ENCODE data around the gene DST. TPM values are rescaled to one million over a fixed set of nuclear protein-coding genes. Genes with fewer than 3 reads are reported as not detected.
"Not testable (repeated sequence)": the region's sequence is repeated elsewhere in the genome, so short reads cannot be mapped to it uniquely, and the experiment has no call there.

DST gene
- total RNA-seq, 1 donor from 2014 or later = 6.0 TPM

GRCh38 chr6:56572788-56573471 lies 69.8 kb downstream of the DST start:
- Mint-ChIP-seq H3K9me3 (no peaks in the 10 kb centered on the region), H3K36me3 (ENCODE audit: low read depth) (no peaks in the 10 kb centered on the region), H3K27me3 (ENCODE audit: insufficient read depth) (no peaks in the 10 kb centered on the region), H3K27ac (no peak overlapping the region), H3K4me1 (ENCODE audit: low read depth) (no peaks in the 10 kb centered on the region), H3K4me3 (no peak overlapping the region)
- intact Hi-C loops (cut with micrococcal nuclease) = no loop called here
- DNase-seq (ENCODE audit: low spot score) = no peak

GRCh38 chr6:56571605-56572004 lies 71.1 kb downstream of the DST start:
- DNase-seq (ENCODE audit: low spot score) = no peak
- H3K4me1 Mint-ChIP-seq (ENCODE audit: low read depth) = no peaks in the 10 kb centered on the region
- H3K9me3 Mint-ChIP-seq = no peaks in the 10 kb centered on the region
- H3K36me3 Mint-ChIP-seq (ENCODE audit: low read depth) = no peaks in the 10 kb centered on the region
- H3K27me3 Mint-ChIP-seq (ENCODE audit: insufficient read depth) = peaks cover 2% of the 10 kb centered on the region
- intact Hi-C loops (cut with micrococcal nuclease) = no loop called here
- no peak overlapping the region for H3K4me3 Mint-ChIP-seq
- no peak overlapping the region for H3K27ac Mint-ChIP-seq

DNA sequence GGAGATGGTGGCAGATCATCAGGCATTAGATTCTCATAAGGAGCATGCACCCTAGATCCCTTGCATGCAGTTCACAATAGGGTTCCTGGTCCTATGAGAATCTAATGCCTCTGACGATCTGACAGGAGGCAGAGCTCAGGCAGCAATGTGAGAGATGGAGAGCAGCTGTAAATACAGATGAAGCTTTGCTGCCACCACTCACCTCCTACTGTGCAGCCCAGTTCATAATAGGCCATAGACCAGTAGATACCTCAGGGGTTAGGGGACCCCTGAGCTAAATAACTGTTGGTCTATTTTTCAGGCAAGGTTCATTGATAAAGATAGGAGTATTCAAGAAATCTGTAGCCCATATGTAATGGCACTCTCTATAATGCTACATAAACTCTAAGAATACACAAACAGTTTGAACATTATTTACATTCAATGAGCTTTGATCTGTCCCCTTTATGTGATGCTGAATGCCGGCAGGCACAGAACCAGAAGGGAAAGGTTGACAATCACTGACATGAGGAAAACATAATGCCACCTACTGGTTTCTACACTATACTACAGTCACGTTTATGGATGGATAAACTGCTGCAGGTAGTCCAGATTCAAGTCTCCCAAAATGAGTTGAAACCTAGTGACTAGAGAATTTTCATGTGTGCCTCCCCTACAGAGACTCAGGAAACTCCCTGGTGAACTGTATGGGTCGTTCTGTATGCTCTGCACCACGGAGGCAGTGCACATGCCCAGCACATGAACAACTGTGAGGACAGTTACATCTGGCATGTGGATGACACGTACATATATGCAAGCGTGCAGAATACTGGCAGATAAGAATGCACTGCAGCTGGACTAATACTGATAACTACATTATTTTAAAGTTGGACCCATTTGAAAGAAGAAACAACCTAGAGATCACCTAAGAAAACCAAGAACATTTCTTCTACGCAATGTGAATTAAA lies 72.0 kb downstream of the DST start:
- Mint-ChIP-seq H3K4me3 (no peak overlapping the region), H3K9me3 (no peaks in the 10 kb centered on the region), H3K4me1 (ENCODE audit: low read depth) (no peaks in the 10 kb centered on the region), H3K27ac (no peak overlapping the region), H3K27me3 (ENCODE audit: insufficient read depth) (peaks cover 2% of the 10 kb centered on the region), H3K36me3 (ENCODE audit: low read depth) (no peaks in the 10 kb centered on the region)
- intact Hi-C loops (cut with micrococcal nuclease) = loop anchor here (1.0 kb wide), 2 partner anchors 23 to 211 kb away; no protein-coding TSS in a partner anchor
- no peak for DNase-seq (ENCODE audit: low spot score)

DNA sequence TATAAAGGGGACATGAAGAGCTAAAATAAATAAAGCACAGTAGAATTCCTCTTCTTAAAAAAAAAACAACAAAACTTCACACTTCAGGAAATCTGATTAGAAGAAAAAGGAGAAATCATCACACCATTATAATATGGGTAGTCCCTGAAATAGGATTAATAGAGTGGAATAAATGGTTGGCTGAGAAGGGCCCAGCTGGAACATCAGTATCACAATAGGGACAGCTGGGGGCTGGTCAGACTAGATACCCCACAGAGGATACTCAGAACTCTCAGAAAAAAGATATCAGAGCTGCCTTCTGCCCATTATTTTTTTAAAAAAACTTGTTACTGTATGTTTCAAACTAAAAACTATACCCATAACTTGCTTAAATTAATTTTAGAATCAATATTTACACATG lies 75.2 kb downstream of the DST start:
- H3K27ac Mint-ChIP-seq = no peak overlapping the region
- intact Hi-C loops (cut with micrococcal nuclease) = no loop called here
- peaks cover 2% of the 10 kb centered on the region for H3K27me3 Mint-ChIP-seq (ENCODE audit: insufficient read depth)
- no peaks in the 10 kb centered on the region for H3K4me1 Mint-ChIP-seq (ENCODE audit: low read depth)
- no peaks in the 10 kb centered on the region for H3K36me3 Mint-ChIP-seq (ENCODE audit: low read depth)
- no peaks in the 10 kb centered on the region for H3K9me3 Mint-ChIP-seq
- no peak overlapping the region for H3K4me3 Mint-ChIP-seq
- DNase-seq (ENCODE audit: low spot score) = no peak

- DNase-seq (ENCODE audit: low spot score); H3K4me3 Mint-ChIP-seq; H3K9me3 Mint-ChIP-seq; intact Hi-C loops (cut with micrococcal nuclease); H3K36me3 Mint-ChIP-seq (ENCODE audit: low read depth); H3K27me3 Mint-ChIP-seq (ENCODE audit: insufficient read depth); H3K4me1 Mint-ChIP-seq (ENCODE audit: low read depth); H3K27ac Mint-ChIP-seq: not testable (repeated sequence)
Observed at GRCh38 chr6:56562730-56563129, 80.0 kb downstream of the DST start.

GRCh38 chr6:56556751-56557540 lies 85.7 kb downstream of the DST start:
- Mint-ChIP-seq H3K27ac (no peak overlapping the region), H3K4me1 (ENCODE audit: low read depth) (no peaks in the 10 kb centered on the region), H3K27me3 (ENCODE audit: insufficient read depth) (peaks cover 5% of the 10 kb centered on the region), H3K36me3 (ENCODE audit: low read depth) (no peaks in the 10 kb centered on the region), H3K4me3 (no peak overlapping the region), H3K9me3 (no peaks in the 10 kb centered on the region)
- intact Hi-C loops (cut with micrococcal nuclease) = no loop called here
- DNase-seq (ENCODE audit: low spot score) = no peak

DNA sequence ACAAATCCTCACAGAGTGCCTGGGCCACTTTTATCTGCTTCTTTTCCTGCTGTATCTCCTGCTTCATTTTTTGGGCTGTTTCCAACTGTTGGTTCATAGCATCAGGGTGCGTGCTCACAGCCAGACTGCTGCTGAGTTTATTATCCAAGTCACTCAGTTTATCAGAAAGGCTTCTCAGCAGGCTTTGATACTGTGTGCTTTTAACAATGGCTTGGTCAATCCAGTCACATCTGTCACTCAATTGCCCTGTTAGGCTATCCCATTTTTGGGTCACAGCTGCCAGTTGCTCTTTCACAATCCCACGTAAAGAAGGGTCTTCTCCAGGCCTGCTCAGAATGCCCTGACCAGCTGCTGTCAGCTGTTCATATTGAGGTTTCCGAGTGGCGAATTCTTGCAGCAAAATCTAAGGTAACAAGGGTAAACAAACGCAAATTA lies 87.2 kb downstream of the DST start:
- intact Hi-C loops (cut with micrococcal nuclease) = no loop called here
- no peaks in the 10 kb centered on the region for H3K4me1 Mint-ChIP-seq (ENCODE audit: low read depth)
- no peak overlapping the region for H3K27ac Mint-ChIP-seq
- DNase-seq (ENCODE audit: low spot score) = no peak
- H3K27me3 Mint-ChIP-seq (ENCODE audit: insufficient read depth) = peaks cover 7% of the 10 kb centered on the region
- no peaks in the 10 kb centered on the region for H3K9me3 Mint-ChIP-seq
- H3K36me3 Mint-ChIP-seq (ENCODE audit: low read depth) = no peaks in the 10 kb centered on the region
- H3K4me3 Mint-ChIP-seq = no peak overlapping the region

DNA sequence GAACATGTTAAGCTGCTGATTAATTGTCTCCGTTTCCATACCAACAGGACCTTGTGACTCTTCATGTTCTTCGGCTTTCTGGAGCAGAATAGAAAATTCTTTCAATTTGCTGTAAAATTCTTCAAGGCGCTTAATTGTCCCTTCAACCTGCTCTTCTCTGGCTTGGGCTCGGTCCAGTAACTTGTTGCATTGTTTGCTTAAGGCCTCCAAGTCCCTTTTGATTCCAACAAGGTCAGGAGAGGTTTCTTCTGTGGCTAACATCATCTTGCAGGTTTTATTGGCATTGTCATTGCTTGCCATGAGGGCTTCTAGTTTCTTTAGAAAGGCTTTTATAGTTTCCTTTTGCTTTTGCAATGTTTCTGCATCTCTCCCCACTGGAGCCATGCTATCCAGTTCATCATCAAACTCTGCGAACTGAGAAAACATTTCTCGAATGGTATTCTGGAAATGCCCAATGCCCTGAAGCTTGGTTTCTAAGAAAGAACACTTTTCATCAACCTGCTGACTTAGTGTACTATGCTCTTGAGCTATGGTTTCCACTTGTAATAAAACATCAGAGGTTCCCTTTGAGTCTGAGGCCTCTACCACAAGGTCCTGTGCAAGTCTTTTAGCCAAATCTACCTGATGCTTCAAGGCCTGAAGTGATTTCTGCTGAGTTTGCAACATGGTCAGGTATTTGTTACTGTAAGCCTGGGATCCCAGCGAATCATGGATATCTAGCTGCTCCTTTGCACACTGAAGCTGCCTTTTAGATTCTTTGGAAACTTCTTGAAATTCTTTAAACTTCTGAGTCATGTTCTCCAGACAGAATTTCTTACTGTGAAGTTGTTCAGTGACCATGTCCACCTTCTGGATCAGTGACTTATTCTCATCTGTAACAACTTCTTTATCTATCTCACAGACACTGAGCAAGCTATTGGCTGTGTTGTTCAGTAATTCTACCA lies 90.2 kb downstream of the DST start:
- no peak for DNase-seq (ENCODE audit: low spot score)
- Mint-ChIP-seq H3K4me3 (no peak overlapping the region), H3K27ac (no peak overlapping the region), H3K9me3 (no peaks in the 10 kb centered on the region), H3K27me3 (ENCODE audit: insufficient read depth) (peaks cover 5% of the 10 kb centered on the region), H3K4me1 (ENCODE audit: low read depth) (no peaks in the 10 kb centered on the region), H3K36me3 (ENCODE audit: low read depth) (no peaks in the 10 kb centered on the region)
- intact Hi-C loops (cut with micrococcal nuclease) = no loop called here

- Mint-ChIP-seq H3K27me3 (ENCODE audit: insufficient read depth) (peaks cover 2% of the 10 kb centered on the region), H3K4me3 (no peak overlapping the region), H3K36me3 (ENCODE audit: low read depth) (no peaks in the 10 kb centered on the region), H3K9me3 (no peaks in the 10 kb centered on the region), H3K4me1 (ENCODE audit: low read depth) (no peaks in the 10 kb centered on the region), H3K27ac (no peak overlapping the region)
- intact Hi-C loops (cut with micrococcal nuclease) = no loop called here
- no peak for DNase-seq (ENCODE audit: low spot score)
Observed at GRCh38 chr6:56551409-56552120, 91.1 kb downstream of the DST start.

GRCh38 chr6:56550301-56550700 lies 92.4 kb downstream of the DST start:
- Mint-ChIP-seq H3K9me3 (no peaks in the 10 kb centered on the region), H3K27me3 (ENCODE audit: insufficient read depth) (peaks cover 2% of the 10 kb centered on the region), H3K36me3 (ENCODE audit: low read depth) (no peaks in the 10 kb centered on the region), H3K4me3 (no peak overlapping the region), H3K4me1 (ENCODE audit: low read depth) (no peaks in the 10 kb centered on the region), H3K27ac (no peak overlapping the region)
- no peak for DNase-seq (ENCODE audit: low spot score)
- intact Hi-C loops (cut with micrococcal nuclease) = no loop called here

- Mint-ChIP-seq H3K4me3 (no peak overlapping the region), H3K9me3 (no peaks in the 10 kb centered on the region), H3K27me3 (ENCODE audit: insufficient read depth) (peaks cover 11% of the 10 kb centered on the region), H3K4me1 (ENCODE audit: low read depth) (no peaks in the 10 kb centered on the region), H3K36me3 (ENCODE audit: low read depth) (no peaks in the 10 kb centered on the region), H3K27ac (no peak overlapping the region)
- DNase-seq (ENCODE audit: low spot score) = no peak
- intact Hi-C loops (cut with micrococcal nuclease) = no loop called here
Observed at GRCh38 chr6:56549014-56549413, 93.7 kb downstream of the DST start.
